ENCODE measurements around the gene LCE5A. TPM values are rescaled to one million over a fixed set of nuclear protein-coding genes. Genes with fewer than 3 reads are reported as not detected.
"Not testable (repeated sequence)": the region's sequence is repeated elsewhere in the genome, so short reads cannot be mapped to it uniquely, and the experiment has no call there.

The LCE5A gene
- total RNA-seq, 1 donor from 2014 or later, result not detected

- no peak for DNase-seq (ENCODE audit: low spot score)
- no peak for ATAC-seq
- intact Hi-C loops (cut with DNase I), result no loop called here
Observed at GRCh38 chr1:152514715-152515433, 4.3 kb downstream of the LCE5A start.

GRCh38 chr1:152515434-152515783, 4.8 kb downstream of the LCE5A start:
- DNase-seq (ENCODE audit: low spot score), result no peak
- intact Hi-C loops (cut with DNase I), result no loop called here
- ATAC-seq, result no peak

- ATAC-seq (no peak), DNase-seq (ENCODE audit: low spot score) (no peak)
- intact Hi-C loops (cut with DNase I), result no loop called here
Observed at GRCh38 chr1:152516082-152516481, 5.5 kb downstream of the LCE5A start.

GRCh38 chr1:152517237-152517811, 6.7 kb downstream of the LCE5A start:
- ATAC-seq, result no peak
- intact Hi-C loops (cut with DNase I), result no loop called here
- no peak for DNase-seq (ENCODE audit: low spot score)

GRCh38 chr1:152519851-152520250, 9.2 kb downstream of the LCE5A start:
- intact Hi-C loops (cut with DNase I), result no loop called here
- no peak for DNase-seq (ENCODE audit: low spot score)
- no peak for ATAC-seq

GRCh38 chr1:152520561-152521090, 10.0 kb downstream of the LCE5A start:
- ATAC-seq (no peak), DNase-seq (ENCODE audit: low spot score) (no peak)
- intact Hi-C loops (cut with DNase I), result no loop called here

GRCh38 chr1:152525080-152525641, 14.6 kb downstream of the LCE5A start:
- ATAC-seq (no peak), DNase-seq (ENCODE audit: low spot score) (no peak)
- intact Hi-C loops (cut with DNase I), result no loop called here

- no peak for DNase-seq (ENCODE audit: low spot score)
- ATAC-seq, result no peak
- intact Hi-C loops (cut with DNase I), result no loop called here
Observed at GRCh38 chr1:152533327-152533938, 22.8 kb downstream of the LCE5A start.

GRCh38 chr1:152535774-152536173, 25.2 kb downstream of the LCE5A start:
- DNase-seq (ENCODE audit: low spot score) (no peak), ATAC-seq (no peak)
- intact Hi-C loops (cut with DNase I), result no loop called here

- ATAC-seq (no peak), DNase-seq (ENCODE audit: low spot score) (no peak)
- intact Hi-C loops (cut with DNase I), result no loop called here
Observed at GRCh38 chr1:152537496-152537895, 26.9 kb downstream of the LCE5A start.

- ATAC-seq (no peak), DNase-seq (ENCODE audit: low spot score) (no peak)
- intact Hi-C loops (cut with DNase I), result no loop called here
Observed at GRCh38 chr1:152539901-152540300, 29.3 kb downstream of the LCE5A start.

GRCh38 chr1:152543820-152544219, 33.2 kb downstream of the LCE5A start:
- no peak for DNase-seq (ENCODE audit: low spot score)

GRCh38 chr1:152546704-152547103, 36.1 kb downstream of the LCE5A start:
- DNase-seq (ENCODE audit: low spot score) (no peak), ATAC-seq (no peak)
- intact Hi-C loops (cut with DNase I), result no loop called here

More at GRCh38 chr1:152543820-152544219, 33.2 kb downstream of the LCE5A start:
- no peak for ATAC-seq
- intact Hi-C loops (cut with DNase I), result no loop called here

- intact Hi-C loops (cut with DNase I); DNase-seq (ENCODE audit: low spot score); ATAC-seq: not testable (repeated sequence)
Observed at GRCh38 chr1:152548358-152548757, 37.8 kb downstream of the LCE5A start.

Other genes with a start within 250 kb of the LCE5A start
- 0.04 TPM for gene FLG, start 185.6 kb upstream of the LCE5A start, total RNA-seq
- not detected for gene FLG2, start 150.8 kb upstream of the LCE5A start, total RNA-seq
- gene CRNN, start 96.5 kb upstream of the LCE5A start, total RNA-seq, result not detected
- gene CRCT1, start 3.7 kb downstream of the LCE5A start, total RNA-seq, result not detected
- not detected for gene LCE3E, start 56.0 kb downstream of the LCE5A start, total RNA-seq
- not detected for gene LCE3D, start 69.7 kb downstream of the LCE5A start, total RNA-seq
- gene LCE3C, start 89.4 kb downstream of the LCE5A start, total RNA-seq, result not detected
- gene LCE3B, start 103.0 kb downstream of the LCE5A start, total RNA-seq, result not detected
- gene LCE3A, start 112.3 kb downstream of the LCE5A start, total RNA-seq, result not detected
- gene LCE2D, start 152.6 kb downstream of the LCE5A start, total RNA-seq, result not detected
- gene LCE2C, start 164.5 kb downstream of the LCE5A start, total RNA-seq, result not detected
- not detected for gene LCE2B, start 175.3 kb downstream of the LCE5A start, total RNA-seq
- not detected for gene LCE2A, start 187.5 kb downstream of the LCE5A start, total RNA-seq
- gene LCE4A, start 197.4 kb downstream of the LCE5A start, total RNA-seq, result not detected
- gene KPRP, start 247.2 kb downstream of the LCE5A start, total RNA-seq, result not detected

Measured in sciatic nerve (tissue), 2 donors.